Psoas muscle (tissue), 8 donors: Measurements from ENCODE around the gene CNTN6. TPM values are rescaled to one million over a fixed set of nuclear protein-coding genes. Genes with fewer than 3 reads are reported as not detected.
"Not testable (repeated sequence)": the region's sequence is repeated elsewhere in the genome, so short reads cannot be mapped to it uniquely, and the experiment has no call there.

ENCODE experiments used
- ATAC-seq, 4 donors: fragments of 200-7000 bp; cut with Tn5 transposase; one replicate each; pipeline ENCODE4 v1.9.1; 2020; ENCODE audit warnings: moderate library complexity in 3 of 4, mild to moderate bottlenecking in 2 of 4
- DNase-seq, 2 donors: peaks; one replicate each; pipeline ENCODE4 v3.0.0-alpha.2; 2020
- H3K27ac ChIP-seq: fragments of 200-600 bp; one replicate; pipeline ENCODE4 v1.8.0; 2022
- H3K27me3 ChIP-seq, 3 donors: fragments of 200-600 bp in 1 of 3; one replicate each; pipeline versions ENCODE4 v1.6.1 to v1.8.0; 2013 to 2022; ENCODE audit warnings: low read length in 2 of 3, mild to moderate bottlenecking in 2 of 3, moderate library complexity in 1 of 3; ENCODE audit not compliant: insufficient read depth in 3 of 3
- H3K36me3 ChIP-seq, 2 donors: fragments of 200-600 bp in 1 of 2; one replicate each; pipeline versions ENCODE4 v1.6.1 to v1.8.0; 2013 to 2022; ENCODE audit warnings: low read depth in 1 of 2, mild to moderate bottlenecking in 1 of 2, moderate library complexity in 1 of 2; ENCODE audit not compliant: insufficient read depth in 1 of 2
- H3K4me1 ChIP-seq: fragments of 200-600 bp; one replicate; pipeline ENCODE4 v1.8.0; 2022
- H3K4me3 ChIP-seq: fragments of 200-600 bp; one replicate; pipeline ENCODE4 v1.8.0; 2022; ENCODE audit warnings: mild to moderate bottlenecking
- H3K9me3 ChIP-seq: fragments of 200-600 bp; one replicate; pipeline ENCODE4 v1.8.0; 2022
- CTCF ChIP-seq: fragments of 200-600 bp; IDR thresholded peaks from one replicate; pipeline ENCODE4 v1.8.0; 2022; ENCODE audit warnings: antibody characterized with exemption
- WGBS, 3 donors: extraction: QIAGEN DNeasy Blood & Tissue Kit; methylation state at CpG; one replicate each; pipeline versions ENCODE4 v1.1.6 to v1.1.7; 2013; 5-methylcytosine and 5-hydroxymethylcytosine counted together
- intact Hi-C, 2 donors: fragments of 100-400 bp; cut with DNase I; formaldehyde crosslinking; loops; one replicate each; pipeline versions ENCODE4 v1.11.0 to v1.14.2; 2022
- polyA plus RNA-seq, 3 donors: library from polyadenylated mRNA; stranded (reverse); fragments of 200-250 nt; gene quantifications; one replicate each; pipeline ENCODE4 v1.2.3, GENCODE V29; 2013
- total RNA-seq, 4 donors: library from RNA; stranded (reverse); fragmentation: NEBNext Ultra II Directional in 2 of 4; extraction: Animal tissue kit (Norgen Biotek cat#: 25700) in 2 of 4; gene quantifications; one replicate each; pipeline versions ENCODE4 v1.2.1 to v1.2.4, GENCODE V29; 2021 to 2023
- donor health status: healthy with polysubstance abuse.
- donor health status: DM: no; HTN: no; CAD: no; lungs with moderate emphysema.
- donor health status: Bipolar disorder and iron deficiency.
- donor health status: healthy.
- donor health status: DM: yes; HTN: yes; CAD: no.
- donor health status: DM: no; HTN: no; CAD: no.
- donor health status: DM: no; HTN: no; CAD: no.
- donor health status: DM: yes; HTN: yes; CAD: no.

The CNTN6 gene
- total and polyA plus RNA-seq, 7 donors, result 0.10 TPM; not detected in 6

GRCh38 chr3:1365528-1365927 is 272.7 kb downstream of the CNTN6 start:
- ATAC-seq (no peak), DNase-seq (no peak)
- Histone ChIP-seq H3K4me3 (no peak overlapping the region), H3K9me3 (no peaks in the 10 kb centered on the region), H3K36me3 (no peaks in the 10 kb centered on the region), H3K27ac (no peak overlapping the region), H3K27me3 (no peaks in the 10 kb centered on the region), H3K4me1 (no peaks in the 10 kb centered on the region)
- WGBS, 3 donors, result 81 to 88% (median 84%) methylated on average over 2 of the region's 2 CpGs
- intact Hi-C loops, result no loop called here
- TF ChIP-seq CTCF, result no peak

DNA sequence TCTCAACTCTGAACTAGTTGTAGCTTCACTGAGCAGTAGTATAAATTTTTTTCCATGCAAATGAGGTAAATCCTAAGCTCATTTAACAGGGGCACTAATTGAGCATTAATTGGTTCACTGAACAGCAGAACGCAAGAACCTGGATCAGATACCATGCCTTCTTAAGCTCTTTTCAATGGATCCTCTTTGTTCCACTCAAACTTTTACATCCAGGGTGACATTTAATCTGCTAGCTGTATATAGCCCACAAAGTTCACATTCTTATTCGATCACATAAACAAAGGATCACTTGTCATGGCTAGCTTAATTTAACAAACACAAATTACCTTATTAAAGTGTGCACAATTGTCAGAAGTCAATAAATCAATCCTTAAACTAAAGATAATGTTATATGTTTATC is 281.6 kb downstream of the CNTN6 start:
- intact Hi-C loops, result no loop called here
- WGBS, 3 donors, result 19 to 40% (median 25%) methylated on average over 2 of the region's 2 CpGs

GRCh38 chr3:1375145-1375544 is 282.3 kb downstream of the CNTN6 start:
- WGBS, 3 donors, result 51 to 68% (median 63%) methylated on average over 1 of the region's 1 CpG
- H3K9me3 ChIP-seq, result no peaks in the 10 kb centered on the region
- H3K36me3 ChIP-seq, result no peaks in the 10 kb centered on the region
- H3K27ac ChIP-seq, result no peak overlapping the region
- H3K4me1 ChIP-seq, result no peaks in the 10 kb centered on the region
- ATAC-seq (no peak), DNase-seq (no peak)
- H3K4me3 ChIP-seq, result no peak overlapping the region
- no peak for TF ChIP-seq CTCF
- intact Hi-C loops, result no loop called here
- no peaks in the 10 kb centered on the region for H3K27me3 ChIP-seq

More for the DNA sequence above, 281.6 kb downstream of the CNTN6 start:
- no peak for TF ChIP-seq CTCF
- ATAC-seq (no peak), DNase-seq (no peak)
- Histone ChIP-seq H3K9me3 (no peaks in the 10 kb centered on the region), H3K4me1 (no peaks in the 10 kb centered on the region), H3K4me3 (no peak overlapping the region), H3K27me3 (no peaks in the 10 kb centered on the region), H3K27ac (no peak overlapping the region), H3K36me3 (no peaks in the 10 kb centered on the region)

GRCh38 chr3:1380926-1381646 is 288.3 kb downstream of the CNTN6 start:
- WGBS, 3 donors, result 72 to 76% (median 75%) methylated on average over 8 of the region's 8 CpGs
- Histone ChIP-seq H3K36me3 (no peaks in the 10 kb centered on the region), H3K4me1 (no peaks in the 10 kb centered on the region), H3K27ac (no peak overlapping the region), H3K9me3 (no peaks in the 10 kb centered on the region), H3K27me3 (no peaks in the 10 kb centered on the region), H3K4me3 (no peak overlapping the region)
- no peak for ATAC-seq
- no peak for TF ChIP-seq CTCF
- no peak for DNase-seq
- intact Hi-C loops, result no loop called here

DNA sequence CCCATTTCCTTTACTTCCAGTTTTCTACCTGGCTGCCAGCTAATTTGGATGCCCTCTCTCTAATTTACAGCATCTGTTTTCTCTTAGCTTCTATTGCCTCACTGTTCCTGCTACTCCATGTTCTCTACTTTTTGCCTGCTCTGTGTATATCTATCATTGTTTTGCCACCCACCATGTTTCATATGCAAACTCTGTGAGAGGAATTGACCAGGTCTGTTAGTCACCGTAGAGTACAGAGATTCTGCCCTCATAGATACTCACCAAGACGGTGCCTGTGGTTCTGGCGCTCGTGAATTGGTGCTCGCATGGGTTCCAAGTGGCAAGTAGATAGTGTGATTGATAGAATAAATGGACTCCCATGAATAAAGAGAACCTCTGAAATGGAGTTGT is 288.8 kb downstream of the CNTN6 start:
- Histone ChIP-seq H3K27ac (no peak overlapping the region), H3K27me3 (no peaks in the 10 kb centered on the region), H3K4me3 (no peak overlapping the region), H3K36me3 (no peaks in the 10 kb centered on the region), H3K4me1 (no peaks in the 10 kb centered on the region), H3K9me3 (no peaks in the 10 kb centered on the region)
- no peak for TF ChIP-seq CTCF
- ATAC-seq (no peak), DNase-seq (no peak)
- intact Hi-C loops, result no loop called here
- 73 to 74% (median 73%) methylated on average over 5 of the region's 5 CpGs for WGBS, 3 donors

- H3K9me3 ChIP-seq, ATAC-seq, DNase-seq, H3K36me3 ChIP-seq, H3K4me3 ChIP-seq, H3K27me3 ChIP-seq, H3K4me1 ChIP-seq, intact Hi-C loops, H3K27ac ChIP-seq: not testable (repeated sequence)
- 89 to 95% (median 94%) methylated on average over 18 to 21 of the region's 23 CpGs for WGBS, 3 donors
These were observed 294.6 kb downstream of the CNTN6 start for GRCh38 chr3:1387396-1387905.
